ENCODE measurements around the gene ZNF594.
"Not testable (repeated sequence)": the region's sequence is repeated elsewhere in the genome, so short reads cannot be mapped to it uniquely, and the experiment has no call there.

ZNF594 gene

GRCh38 chr17:5139458-5139732 is 52.3 kb downstream of the ZNF594 start:
- H2AFZ ChIP-seq (ENCODE audit: low read length), result no peak overlapping the region
- H3K4me1 ChIP-seq (ENCODE audit: control insufficient read depth in 2 of 2, insufficient read depth in 1 of 2, low read depth in 1 of 2, low read length in 2 of 2), result no peaks in the 10 kb centered on the region
- WGBS, 2 donors (ENCODE audit: extremely low coverage in 2 of 2, insufficient read length in 2 of 2, insufficient replicate concordance in 1 of 2), result no CpG with 5 or more reads among the region's 5 CpGs
- no peak overlapping the region for H2BK15ac ChIP-seq (ENCODE audit: low read length)
- H3K36me3 ChIP-seq (replicated peaks in 1 of 2; ENCODE audit: control insufficient read depth in 2 of 2, insufficient read depth in 2 of 2, low read length in 2 of 2), result no peaks in the 10 kb centered on the region
- H4K8ac ChIP-seq (ENCODE audit: low read depth, low read length), result no peak overlapping the region
- H2BK12ac ChIP-seq (ENCODE audit: low read length), result no peak overlapping the region
- peak overlapping the region; percentile 31 for H3K14ac ChIP-seq (ENCODE audit: low read length)
- H3K4me2 ChIP-seq (ENCODE audit: insufficient read depth, low read length, poor library complexity, severe bottlenecking), result no peak overlapping the region
- H4K91ac ChIP-seq (ENCODE audit: low read depth, low read length, poor library complexity), result no peak overlapping the region
- DNase-seq (ENCODE audit: low spot score), result no peak
- no peaks in the 10 kb centered on the region for H3K79me1 ChIP-seq (ENCODE audit: low read depth, low read length)
- no peaks in the 10 kb centered on the region for H3K9me3 ChIP-seq (replicated peaks in 1 of 2; ENCODE audit: control insufficient read depth in 2 of 2, insufficient read depth in 1 of 2, low read depth in 1 of 2, low read length in 2 of 2)
- H3K27ac ChIP-seq (replicated peaks; ENCODE audit: low read length), result no peak overlapping the region
- H3K27me3 ChIP-seq (ENCODE audit: control insufficient read depth in 3 of 3, insufficient read depth in 3 of 3, low read depth in 1 of 3, low read length in 3 of 3), result peaks cover 0 to under 1% (median 0%) of the 10 kb centered on the region in 3 experiments
- H3K9ac ChIP-seq (ENCODE audit: low read depth, low read length, poor library complexity), result no peak overlapping the region
- no peak overlapping the region for H2AK5ac ChIP-seq (ENCODE audit: low read depth, low read length)
- no peak overlapping the region for H2BK5ac ChIP-seq (ENCODE audit: low read length)
- H3K4ac ChIP-seq (ENCODE audit: low read length), result no peak overlapping the region
- no peak overlapping the region for H2BK120ac ChIP-seq (ENCODE audit: low read depth, low read length)
- peak overlapping the region; percentile 38 for H3K18ac ChIP-seq (ENCODE audit: low read length)
- H3K23ac ChIP-seq (ENCODE audit: low read depth, low read length, poor library complexity), result no peak overlapping the region
- H3K4me3 ChIP-seq (ENCODE audit: low read length in 2 of 2), result no peak overlapping the region

- Histone ChIP-seq H2BK5ac (ENCODE audit: low read length) (no peak overlapping the region), H3K4me1 (ENCODE audit: control insufficient read depth in 2 of 2, insufficient read depth in 1 of 2, low read depth in 1 of 2, low read length in 2 of 2) (no peaks in the 10 kb centered on the region), H3K23ac (ENCODE audit: low read depth, low read length, poor library complexity) (no peak overlapping the region), H2BK12ac (ENCODE audit: low read length) (peak overlapping the region; percentile 73), H3K27me3 (ENCODE audit: control insufficient read depth in 3 of 3, insufficient read depth in 3 of 3, low read depth in 1 of 3, low read length in 3 of 3) (peaks cover 0 to 4% (median 0%) of the 10 kb centered on the region in 3 experiments), H3K9ac (ENCODE audit: low read depth, low read length, poor library complexity) (no peak overlapping the region), H3K9me3 (replicated peaks in 1 of 2; ENCODE audit: control insufficient read depth in 2 of 2, insufficient read depth in 1 of 2, low read depth in 1 of 2, low read length in 2 of 2) (no peaks in the 10 kb centered on the region), H2BK15ac (ENCODE audit: low read length) (no peak overlapping the region), H3K36me3 (replicated peaks in 1 of 2; ENCODE audit: control insufficient read depth in 2 of 2, insufficient read depth in 2 of 2, low read length in 2 of 2) (no peaks in the 10 kb centered on the region), H2AK5ac (ENCODE audit: low read depth, low read length) (peak overlapping the region; percentile 84), H3K14ac (ENCODE audit: low read length) (peak overlapping the region; percentile 31), H3K4me2 (ENCODE audit: insufficient read depth, low read length, poor library complexity, severe bottlenecking) (no peak overlapping the region), H3K18ac (ENCODE audit: low read length) (peak overlapping the region; percentile 48), H4K8ac (ENCODE audit: low read depth, low read length) (no peak overlapping the region), H3K79me1 (ENCODE audit: low read depth, low read length) (no peaks in the 10 kb centered on the region), H2AFZ (ENCODE audit: low read length) (no peak overlapping the region), H4K91ac (ENCODE audit: low read depth, low read length, poor library complexity) (no peak overlapping the region), H3K4me3 (ENCODE audit: low read length in 2 of 2) (no peak overlapping the region), H3K4ac (ENCODE audit: low read length) (no peak overlapping the region), H3K27ac (replicated peaks; ENCODE audit: low read length) (no peak overlapping the region), H2BK120ac (ENCODE audit: low read depth, low read length) (no peak overlapping the region)
- DNase-seq (ENCODE audit: low spot score), result no peak
- no CpG with 5 or more reads among the region's 24 CpGs for WGBS, 2 donors (ENCODE audit: extremely low coverage in 2 of 2, insufficient read length in 2 of 2, insufficient replicate concordance in 1 of 2)
These were observed 52.8 kb downstream of the ZNF594 start for GRCh38 chr17:5138616-5139457.

- H2AFZ ChIP-seq (ENCODE audit: low read length); H3K79me1 ChIP-seq (ENCODE audit: low read depth, low read length); H3K4me2 ChIP-seq (ENCODE audit: insufficient read depth, low read length, poor library complexity, severe bottlenecking); H3K36me3 ChIP-seq (replicated peaks in 1 of 2; ENCODE audit: control insufficient read depth in 2 of 2, insufficient read depth in 2 of 2, low read length in 2 of 2); H3K14ac ChIP-seq (ENCODE audit: low read length); H3K18ac ChIP-seq (ENCODE audit: low read length); H3K4me3 ChIP-seq (ENCODE audit: low read length in 2 of 2); H2BK120ac ChIP-seq (ENCODE audit: low read depth, low read length); H2BK5ac ChIP-seq (ENCODE audit: low read length); H3K4me1 ChIP-seq (ENCODE audit: control insufficient read depth in 2 of 2, insufficient read depth in 1 of 2, low read depth in 1 of 2, low read length in 2 of 2); H3K23ac ChIP-seq (ENCODE audit: low read depth, low read length, poor library complexity); H2BK12ac ChIP-seq (ENCODE audit: low read length); H4K8ac ChIP-seq (ENCODE audit: low read depth, low read length); H4K91ac ChIP-seq (ENCODE audit: low read depth, low read length, poor library complexity); H3K9ac ChIP-seq (ENCODE audit: low read depth, low read length, poor library complexity); H3K4ac ChIP-seq (ENCODE audit: low read length); H3K27me3 ChIP-seq (ENCODE audit: control insufficient read depth in 3 of 3, insufficient read depth in 3 of 3, low read depth in 1 of 3, low read length in 3 of 3); H3K9me3 ChIP-seq (replicated peaks in 1 of 2; ENCODE audit: control insufficient read depth in 2 of 2, insufficient read depth in 1 of 2, low read depth in 1 of 2, low read length in 2 of 2); H2AK5ac ChIP-seq (ENCODE audit: low read depth, low read length); H2BK15ac ChIP-seq (ENCODE audit: low read length); DNase-seq (ENCODE audit: low spot score); H3K27ac ChIP-seq (replicated peaks; ENCODE audit: low read length): not testable (repeated sequence)
- no CpG with 5 or more reads among the region's 9 CpGs for WGBS, 2 donors (ENCODE audit: extremely low coverage in 2 of 2, insufficient read length in 2 of 2, insufficient replicate concordance in 1 of 2)
These were observed 53.5 kb downstream of the ZNF594 start for GRCh38 chr17:5138198-5138544.

- not testable (repeated sequence) for H2BK15ac ChIP-seq (ENCODE audit: low read length); H3K4me3 ChIP-seq (ENCODE audit: low read length in 2 of 2); H2BK12ac ChIP-seq (ENCODE audit: low read length); DNase-seq (ENCODE audit: low spot score); H2AK5ac ChIP-seq (ENCODE audit: low read depth, low read length); H3K36me3 ChIP-seq (replicated peaks in 1 of 2; ENCODE audit: control insufficient read depth in 2 of 2, insufficient read depth in 2 of 2, low read length in 2 of 2); H3K4me2 ChIP-seq (ENCODE audit: insufficient read depth, low read length, poor library complexity, severe bottlenecking); H2BK120ac ChIP-seq (ENCODE audit: low read depth, low read length); H2AFZ ChIP-seq (ENCODE audit: low read length); H3K4me1 ChIP-seq (ENCODE audit: control insufficient read depth in 2 of 2, insufficient read depth in 1 of 2, low read depth in 1 of 2, low read length in 2 of 2); H3K23ac ChIP-seq (ENCODE audit: low read depth, low read length, poor library complexity); H3K9me3 ChIP-seq (replicated peaks in 1 of 2; ENCODE audit: control insufficient read depth in 2 of 2, insufficient read depth in 1 of 2, low read depth in 1 of 2, low read length in 2 of 2); H3K9ac ChIP-seq (ENCODE audit: low read depth, low read length, poor library complexity); H3K79me1 ChIP-seq (ENCODE audit: low read depth, low read length); H4K91ac ChIP-seq (ENCODE audit: low read depth, low read length, poor library complexity); H3K27me3 ChIP-seq (ENCODE audit: control insufficient read depth in 3 of 3, insufficient read depth in 3 of 3, low read depth in 1 of 3, low read length in 3 of 3); H3K14ac ChIP-seq (ENCODE audit: low read length); H2BK5ac ChIP-seq (ENCODE audit: low read length); H4K8ac ChIP-seq (ENCODE audit: low read depth, low read length); H3K4ac ChIP-seq (ENCODE audit: low read length); H3K27ac ChIP-seq (replicated peaks; ENCODE audit: low read length); H3K18ac ChIP-seq (ENCODE audit: low read length)
- WGBS, 2 donors (ENCODE audit: extremely low coverage in 2 of 2, insufficient read length in 2 of 2, insufficient replicate concordance in 1 of 2), result no CpG with 5 or more reads among the region's 15 CpGs
These were observed 54.0 kb downstream of the ZNF594 start for GRCh38 chr17:5137511-5138197.
